GM12878 (cell line): ENCODE data around the gene SORCS2. TPM values are rescaled to one million over a fixed set of nuclear protein-coding genes. Genes with fewer than 3 reads are reported as not detected.

ENCODE experiments used
- ATAC-seq: fragments of 200-7000 bp; cut with Tn5 transposase; 3 replicates; pipeline ENCODE4 v1.9.1; 2020; ENCODE audit warnings: mild to moderate bottlenecking, moderate library complexity
- BruUV-seq: library from RNA; stranded (reverse); fragments of 400-500 nt; replicated peaks from 2 replicates; lab custom pipeline; 2021; lab: Mats Ljungman, UMichigan
- CTCF ChIA-PET: fragments of 300-600 bp; sonication (Branson Sonifier 250); formaldehyde crosslinking; extraction: SDS; loops from one replicate; lab custom pipeline; 2021; ENCODE audit warnings: inconsistent platforms; lab: Yijun Ruan, JAX
- POLR2A ChIA-PET: fragments of 350-600 bp; formaldehyde crosslinking; extraction: SDS; loops from one replicate; lab custom pipeline; 2021; ENCODE audit warnings: inconsistent platforms; lab: Charles Lee
- RAD21 ChIA-PET: fragments of 300-600 bp; sonication (Branson Sonifier 250); formaldehyde crosslinking; loops from one replicate; lab custom pipeline; 2023; ENCODE audit warnings: antibody characterized with exemption; ENCODE audit not compliant: unreplicated experiment; lab: Charles Lee
- SMC1A ChIA-PET: fragments of 300-600 bp; sonication (Branson Sonifier 250); formaldehyde crosslinking; loops from one replicate; lab custom pipeline; 2023; ENCODE audit not compliant: unreplicated experiment, uncharacterized antibody; lab: Charles Lee
- DNase-seq: peaks from one replicate; pipeline ENCODE4 v3.0.0-alpha.2; 2011; ENCODE audit warnings: low read depth, low spot score
- FAIRE-seq: peaks from 3 replicates; lab custom pipeline; 2011; peaks lifted over from hg19 to GRCh38; lab: Jason Lieb, UNC
- H2AFZ ChIP-seq: 2 replicates; pipeline ENCODE4 v1.6.0; 2011; ENCODE audit warnings: low read depth, low read length, control low read depth; ENCODE audit not compliant: control insufficient read depth
- H3K27ac ChIP-seq: 2 replicates; pipeline ENCODE4 v1.5.1; 2011; ENCODE audit warnings: control low read depth; ENCODE audit not compliant: control insufficient read depth, insufficient read depth
- H3K27me3 ChIP-seq, 2 experiments: replicated peaks in 1 of 2; 2 replicates each; pipeline versions ENCODE4 v1.6.0 to v1.6.1; 2011; ENCODE audit warnings: low read length in 1 of 2; ENCODE audit not compliant: control insufficient read depth in 2 of 2, insufficient read depth in 2 of 2
- H3K36me3 ChIP-seq, 2 experiments: 2 replicates each; pipeline ENCODE4 v1.5.1; 2011; ENCODE audit warnings: low read length in 1 of 2; ENCODE audit not compliant: control insufficient read depth in 2 of 2, insufficient read depth in 2 of 2
- H3K4me1 ChIP-seq: 2 replicates; pipeline ENCODE4 v1.6.1; 2011; ENCODE audit warnings: mild to moderate bottlenecking, low read length, moderate library complexity, mixed read lengths; ENCODE audit not compliant: control insufficient read depth, insufficient read depth
- H3K4me2 ChIP-seq: 2 replicates; pipeline ENCODE4 v1.6.0; 2011; ENCODE audit warnings: control low read depth; ENCODE audit not compliant: control insufficient read depth, insufficient read depth
- H3K4me3 ChIP-seq: fragments of 200-600 bp; sonication (generic); 2 replicates; pipeline ENCODE4 v1.5.1; 2016
- H3K79me2 ChIP-seq: 2 replicates; pipeline ENCODE4 v1.6.0; 2011; ENCODE audit warnings: low read length; ENCODE audit not compliant: control insufficient read depth, insufficient read depth
- H3K9ac ChIP-seq: 2 replicates; pipeline ENCODE4 v1.8.0; 2011; ENCODE audit warnings: low read length, control low read depth, mixed read lengths; ENCODE audit not compliant: control insufficient read depth, insufficient read depth
- H3K9me3 ChIP-seq: replicated peaks from 3 replicates; pipeline ENCODE4 v1.5.1; 2011; ENCODE audit warnings: mild to moderate bottlenecking, low read length; ENCODE audit not compliant: control insufficient read depth, insufficient read depth
- H4K20me1 ChIP-seq: 2 replicates; pipeline ENCODE4 v1.6.0; 2011; ENCODE audit not compliant: control insufficient read depth, insufficient read depth
- CBX5 ChIP-seq: sonication (generic); IDR thresholded peaks from 2 replicates; pipeline ENCODE4 v1.6.1; 2016; ENCODE audit warnings: low read depth, moderate library complexity, mild to moderate bottlenecking, inconsistent platforms
- CREM ChIP-seq: IDR thresholded peaks from 2 replicates; pipeline ENCODE4 v1.6.1; 2014; ENCODE audit warnings: antibody characterized with exemption, low read depth
- KDM1A ChIP-seq: fragments of 200-600 bp; sonication (generic); IDR thresholded peaks from 2 replicates; pipeline ENCODE4 v1.6.1; 2016; ENCODE audit warnings: borderline replicate concordance
- NR2C1 ChIP-seq: fragments of 450-650 bp; IDR thresholded peaks from 2 replicates; pipeline ENCODE4 v1.6.1; 2017; ENCODE audit warnings: antibody characterized with exemption, mild to moderate bottlenecking, moderate library complexity
- PAX8 ChIP-seq: fragments of 450-650 bp; IDR thresholded peaks from 2 replicates; pipeline ENCODE4 v1.6.1; 2017; ENCODE audit warnings: mild to moderate bottlenecking, moderate library complexity
- SUPT20H ChIP-seq: IDR thresholded peaks from 2 replicates; pipeline ENCODE4 v1.6.1; 2011; ENCODE audit warnings: low read depth, mild to moderate bottlenecking, low read length, moderate library complexity, borderline replicate concordance; ENCODE audit not compliant: control insufficient read depth
- TCF3 ChIP-seq: IDR thresholded peaks from 2 replicates; pipeline ENCODE4 v1.6.1; 2012; ENCODE audit warnings: low read depth, mild to moderate bottlenecking, low read length, borderline replicate concordance; ENCODE audit not compliant: insufficient read depth
- ZNF274 ChIP-seq: IDR thresholded peaks from one replicate; pipeline ENCODE4 v1.8.0; 2011; ENCODE audit not compliant: insufficient read length, insufficient read depth
- ZZZ3 ChIP-seq: IDR thresholded peaks from 2 replicates; pipeline ENCODE4 v1.6.1; 2011; ENCODE audit warnings: low read depth; ENCODE audit not compliant: control insufficient read depth, insufficient read length
- WGBS: methylation state at CpG from one replicate; pipeline ENCODE4 v1.1.6; 2016; ENCODE audit warnings: low lambda C conversion rate; ENCODE audit not compliant: insufficient replicate concordance, insufficient coverage; ENCODE audit errors: missing lambda C conversion rate; 5-methylcytosine and 5-hydroxymethylcytosine counted together
- in situ Hi-C: fragments of 300-500 bp; cut with MboI; formaldehyde crosslinking; loops from 9 replicates; pipeline ENCODE4 v1.14.3; 2018; ENCODE audit warnings: mixed read lengths
- intact Hi-C: fragments of 100-400 bp; cut with micrococcal nuclease; formaldehyde crosslinking; loops from one replicate; pipeline ENCODE4 v1.14.2; 2022; ENCODE audit not compliant: unreplicated experiment
- polyA plus RNA-seq, 11 experiments: library from polyadenylated mRNA; depleted of rRNA in 4 of 11; unstranded in 6 of 11; stranded (reverse) in 5 of 11; fragments of >200 nt; fragmentation: Nextera tagmentation in 4 of 11; fragmentation: Illumina TruSeq in 1 of 11; extraction: Ambion mirVana in 4 of 11; extraction: Trizol in 1 of 11; gene quantifications; 1 replicate in 1 of 11; 2 replicates in 10 of 11; pipeline versions ENCODE4 v1.2.1 to v1.2.3, GENCODE V29; 2011 to 2016; ENCODE audit warnings: inconsistent platforms in 2 of 11, missing spikeins in 2 of 11, low read depth in 1 of 11
- total RNA-seq, 4 experiments: library from RNA; depleted of rRNA in 3 of 4; stranded (reverse); fragments of >200 nt in 3 of 4; fragmentation: Illumina TruSeq in 1 of 4; extraction: Trizol in 1 of 4; gene quantifications; 2 replicates each; pipeline versions ENCODE4 v1.2.1 to v1.2.3, GENCODE V29; 2013 to 2021
- TF ChIP-seq, protein P1 (sequence below): fragments of 450-650 bp; IDR thresholded peaks from 2 replicates; pipeline ENCODE4 v1.6.1; 2017; ENCODE audit warnings: mild to moderate bottlenecking, moderate library complexity
- TF ChIP-seq, protein P2 (sequence below): fragments of 450-650 bp; formaldehyde crosslinking; IDR thresholded peaks from 2 replicates; pipeline ENCODE4 v1.4.0; 2022; ENCODE audit warnings: mild to moderate bottlenecking, moderate library complexity

SORCS2 gene
- total and polyA plus RNA-seq, 10 of the 15 experiments (the other 5 are each of a cell fraction or from before 2014, with no cell fraction given): 0.01 to 0.15 (median 0.05) TPM; not detected in 5

DNA sequence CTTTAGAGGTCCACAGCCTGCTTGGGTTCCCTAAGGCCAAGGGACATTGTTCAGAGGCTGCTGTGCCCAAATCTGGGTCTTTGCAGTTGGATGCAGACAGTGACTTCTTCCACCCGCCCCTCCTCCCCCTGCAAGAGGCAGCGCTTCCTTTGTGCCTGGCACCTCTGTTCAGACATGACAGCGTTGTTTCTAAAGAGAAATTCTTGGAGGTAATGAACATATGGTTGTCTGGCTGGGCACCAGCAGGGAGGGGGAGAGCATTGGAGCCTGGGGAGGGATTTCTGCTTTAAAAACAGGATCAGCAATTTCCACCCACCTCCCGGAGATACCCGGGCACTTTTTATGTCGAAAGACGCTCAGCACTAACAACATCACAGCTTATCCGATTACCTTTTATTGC lies 190.9 kb downstream of the SORCS2 start:
- ChIA-PET CTCF (no interaction called here), SMC1A (no interaction called here), RAD21 (no interaction called here), POLR2A (interaction anchor here (0.5 kb wide), 1 partner anchor 10 kb away, joined by 5 read pairs; no protein-coding TSS in a partner anchor)
- no peak for FAIRE-seq
- Histone ChIP-seq H3K4me1 (no peaks in the 10 kb centered on the region), H3K9me3 (peaks cover 3% of the 10 kb centered on the region; the same call in 1 of the 3 replicates), H3K9ac (no peak overlapping the region), H3K36me3 (no peaks in the 10 kb centered on the region), H3K27ac (no peak overlapping the region), H4K20me1 (no peaks in the 10 kb centered on the region), H2AFZ (no peak overlapping the region), H3K4me2 (no peak overlapping the region), H3K27me3 (no peaks in the 10 kb centered on the region), H3K4me3 (no peak overlapping the region), H3K79me2 (no peaks in the 10 kb centered on the region)
- BruUV-seq: no TSS peak
- ATAC-seq: no peak
- in situ Hi-C loops: no loop called here
- TF ChIP-seq TCF3 (no peak), ZNF274 (no peak), ZZZ3 (no peak), PAX8 (no peak), KDM1A (no peak), NR2C1 (no peak), SUPT20H (no peak), CREM (no peak), CBX5 (no peak)
- TF ChIP-seq, protein P1, sequence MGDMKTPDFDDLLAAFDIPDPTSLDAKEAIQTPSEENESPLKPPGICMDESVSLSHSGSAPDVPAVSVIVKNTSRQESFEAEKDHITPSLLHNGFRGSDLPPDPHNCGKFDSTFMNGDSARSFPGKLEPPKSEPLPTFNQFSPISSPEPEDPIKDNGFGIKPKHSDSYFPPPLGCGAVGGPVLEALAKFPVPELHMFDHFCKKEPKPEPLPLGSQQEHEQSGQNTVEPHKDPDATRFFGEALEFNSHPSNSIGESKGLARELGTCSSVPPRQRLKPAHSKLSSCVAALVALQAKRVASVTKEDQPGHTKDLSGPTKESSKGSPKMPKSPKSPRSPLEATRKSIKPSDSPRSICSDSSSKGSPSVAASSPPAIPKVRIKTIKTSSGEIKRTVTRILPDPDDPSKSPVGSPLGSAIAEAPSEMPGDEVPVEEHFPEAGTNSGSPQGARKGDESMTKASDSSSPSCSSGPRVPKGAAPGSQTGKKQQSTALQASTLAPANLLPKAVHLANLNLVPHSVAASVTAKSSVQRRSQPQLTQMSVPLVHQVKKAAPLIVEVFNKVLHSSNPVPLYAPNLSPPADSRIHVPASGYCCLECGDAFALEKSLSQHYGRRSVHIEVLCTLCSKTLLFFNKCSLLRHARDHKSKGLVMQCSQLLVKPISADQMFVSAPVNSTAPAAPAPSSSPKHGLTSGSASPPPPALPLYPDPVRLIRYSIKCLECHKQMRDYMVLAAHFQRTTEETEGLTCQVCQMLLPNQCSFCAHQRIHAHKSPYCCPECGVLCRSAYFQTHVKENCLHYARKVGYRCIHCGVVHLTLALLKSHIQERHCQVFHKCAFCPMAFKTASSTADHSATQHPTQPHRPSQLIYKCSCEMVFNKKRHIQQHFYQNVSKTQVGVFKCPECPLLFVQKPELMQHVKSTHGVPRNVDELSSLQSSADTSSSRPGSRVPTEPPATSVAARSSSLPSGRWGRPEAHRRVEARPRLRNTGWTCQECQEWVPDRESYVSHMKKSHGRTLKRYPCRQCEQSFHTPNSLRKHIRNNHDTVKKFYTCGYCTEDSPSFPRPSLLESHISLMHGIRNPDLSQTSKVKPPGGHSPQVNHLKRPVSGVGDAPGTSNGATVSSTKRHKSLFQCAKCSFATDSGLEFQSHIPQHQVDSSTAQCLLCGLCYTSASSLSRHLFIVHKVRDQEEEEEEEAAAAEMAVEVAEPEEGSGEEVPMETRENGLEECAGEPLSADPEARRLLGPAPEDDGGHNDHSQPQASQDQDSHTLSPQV: no peak
- TF ChIP-seq, protein P2, sequence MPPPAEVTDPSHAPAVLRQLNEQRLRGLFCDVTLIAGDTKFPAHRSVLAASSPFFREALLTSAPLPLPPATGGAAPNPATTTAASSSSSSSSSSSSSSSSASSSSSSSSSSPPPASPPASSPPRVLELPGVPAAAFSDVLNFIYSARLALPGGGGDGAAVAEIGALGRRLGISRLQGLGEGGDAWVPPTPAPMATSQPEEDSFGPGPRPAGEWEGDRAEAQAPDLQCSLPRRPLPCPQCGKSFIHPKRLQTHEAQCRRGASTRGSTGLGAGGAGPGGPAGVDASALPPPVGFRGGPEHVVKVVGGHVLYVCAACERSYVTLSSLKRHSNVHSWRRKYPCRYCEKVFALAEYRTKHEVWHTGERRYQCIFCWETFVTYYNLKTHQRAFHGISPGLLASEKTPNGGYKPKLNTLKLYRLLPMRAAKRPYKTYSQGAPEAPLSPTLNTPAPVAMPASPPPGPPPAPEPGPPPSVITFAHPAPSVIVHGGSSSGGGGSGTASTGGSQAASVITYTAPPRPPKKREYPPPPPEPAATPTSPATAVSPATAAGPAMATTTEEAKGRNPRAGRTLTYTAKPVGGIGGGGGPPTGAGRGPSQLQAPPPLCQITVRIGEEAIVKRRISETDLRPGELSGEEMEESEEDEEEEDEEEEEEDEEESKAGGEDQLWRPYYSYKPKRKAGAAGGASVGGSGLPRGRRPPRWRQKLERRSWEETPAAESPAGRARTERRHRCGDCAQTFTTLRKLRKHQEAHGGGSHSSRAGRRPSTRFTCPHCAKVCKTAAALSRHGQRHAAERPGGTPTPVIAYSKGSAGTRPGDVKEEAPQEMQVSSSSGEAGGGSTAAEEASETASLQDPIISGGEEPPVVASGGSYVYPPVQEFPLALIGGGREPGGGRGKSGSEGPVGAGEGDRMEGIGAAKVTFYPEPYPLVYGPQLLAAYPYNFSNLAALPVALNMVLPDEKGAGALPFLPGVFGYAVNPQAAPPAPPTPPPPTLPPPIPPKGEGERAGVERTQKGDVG (CRISPR knock-in tag): no peak
- intact Hi-C loops: no loop called here
- 64% methylated on average over 8 of the region's 8 CpGs for whole genome bisulfite sequencing
- no peak for DNase-seq
